HepG2 (cell line): Measurements from ENCODE around the gene LRP1B. TPM values are rescaled to one million over a fixed set of nuclear protein-coding genes. Genes with fewer than 3 reads are reported as not detected.

ENCODE experiments used
- ATAC-seq: fragments of 200-7000 bp; cut with Tn5 transposase; 3 replicates; pipeline ENCODE4 v1.9.1; 2020; ENCODE audit warnings: mild to moderate bottlenecking, moderate library complexity
- BruUV-seq: library from RNA; stranded (reverse); fragments of 400-500 nt; replicated peaks from 2 replicates; lab custom pipeline; 2021; lab: Mats Ljungman, UMichigan
- CTCF ChIA-PET: fragments of 300-600 bp; formaldehyde crosslinking; extraction: SDS; loops from one replicate; lab custom pipeline; 2021; ENCODE audit warnings: low total read pairs, inconsistent platforms, low intra/inter-chr PET ratio; lab: Yijun Ruan, JAX
- POLR2A ChIA-PET: fragments of 350-600 bp; sonication (Branson Sonifier 250); formaldehyde crosslinking; loops from one replicate; lab custom pipeline; 2020; ENCODE audit warnings: antibody characterized with exemption, inconsistent platforms; lab: Yijun Ruan, JAX
- DNase-seq: peaks from one replicate; pipeline ENCODE4 v3.0.0-alpha.2; 2015; ENCODE audit warnings: low spot score
- FAIRE-seq: peaks from 3 replicates; lab custom pipeline; 2011; peaks lifted over from hg19 to GRCh38; lab: Jason Lieb, UNC
- H2AFZ ChIP-seq: one replicate; pipeline ENCODE4 v1.6.1; 2011; ENCODE audit warnings: low read length, inconsistent platforms
- H3K27ac ChIP-seq: fragments of 300-600 bp; 3 replicates; pipeline ENCODE4 v1.8.0; 2011; ENCODE audit warnings: mixed run types, mild to moderate bottlenecking, mixed read lengths, low read length, inconsistent platforms; ENCODE audit not compliant: insufficient read depth; ENCODE audit errors: extremely low read length
- H3K27me3 ChIP-seq, 2 experiments: fragments of 200-600 bp in 1 of 2; 2 replicates in 1 of 2; 3 replicates in 1 of 2; pipeline versions ENCODE4 v1.6.0 to v1.8.0; 2011; ENCODE audit warnings: low read length in 2 of 2, mild to moderate bottlenecking in 2 of 2, moderate library complexity in 2 of 2, inconsistent platforms in 1 of 2; ENCODE audit not compliant: insufficient read depth in 2 of 2, control insufficient read depth in 1 of 2
- H3K36me3 ChIP-seq, 2 experiments: fragments of 200-600 bp in 1 of 2; replicated peaks in 1 of 2; 2 replicates in 1 of 2; 3 replicates in 1 of 2; pipeline versions ENCODE4 v1.5.1 to v1.8.0; 2011; ENCODE audit warnings: low read length in 2 of 2, inconsistent platforms in 1 of 2; ENCODE audit not compliant: insufficient read depth in 2 of 2, control insufficient read depth in 1 of 2
- H3K4me1 ChIP-seq: 2 replicates; pipeline ENCODE4 v1.5.1; 2012; ENCODE audit warnings: low read length, inconsistent platforms; ENCODE audit not compliant: insufficient read depth
- H3K4me2 ChIP-seq: 2 replicates; pipeline ENCODE4 v1.6.0; 2011; ENCODE audit warnings: low read depth, low read length, inconsistent platforms
- H3K4me3 ChIP-seq, 3 experiments: fragments of 200-600 bp in 1 of 3; sonication (generic), shearing (Covaris generic) in 1 of 3; replicated peaks in 1 of 3; 2 replicates each; pipeline ENCODE4 v1.5.1; 2011 to 2016; ENCODE audit warnings: low read length in 3 of 3, inconsistent platforms in 2 of 3, low read depth in 2 of 3, mild to moderate bottlenecking in 2 of 3, control low read depth in 1 of 3, mixed read lengths in 1 of 3; ENCODE audit not compliant: insufficient read depth in 1 of 3
- H3K79me2 ChIP-seq: one replicate; pipeline ENCODE4 v1.6.1; 2011; ENCODE audit warnings: low read length, inconsistent platforms; ENCODE audit not compliant: insufficient read depth
- H3K9ac ChIP-seq: 2 replicates; pipeline ENCODE4 v1.6.0; 2011; ENCODE audit warnings: mild to moderate bottlenecking, low read depth, low read length, inconsistent platforms; ENCODE audit not compliant: insufficient read depth
- H3K9me3 ChIP-seq: 2 replicates; pipeline ENCODE4 v1.5.1; 2012; ENCODE audit warnings: mild to moderate bottlenecking, low read length
- H4K20me1 ChIP-seq: 2 replicates; pipeline ENCODE4 v1.6.0; 2011; ENCODE audit warnings: inconsistent platforms, mild to moderate bottlenecking, low read length, moderate library complexity; ENCODE audit not compliant: insufficient read depth
- CAMTA2 ChIP-seq: sonication (generic); formaldehyde crosslinking; IDR thresholded peaks from 2 replicates; pipeline ENCODE4 v1.4.0; 2020; ENCODE audit warnings: mild to moderate bottlenecking, missing genetic modification reagents, borderline replicate concordance
- IKZF5 ChIP-seq: IDR thresholded peaks from 2 replicates; pipeline ENCODE4 v1.6.1; 2018; ENCODE audit warnings: missing genetic modification reagents, mild to moderate bottlenecking, missing compliant biosample characterization
- ZBTB4 ChIP-seq: sonication (generic); formaldehyde crosslinking; IDR thresholded peaks from 2 replicates; pipeline ENCODE4 v1.4.0; 2020; ENCODE audit warnings: missing genetic modification reagents, mild to moderate bottlenecking, borderline replicate concordance
- ZBTB42 ChIP-seq: sonication (generic); formaldehyde crosslinking; IDR thresholded peaks from 2 replicates; pipeline ENCODE4 v1.5.0; 2020; ENCODE audit warnings: mild to moderate bottlenecking, missing genetic modification reagents
- ZNF326 ChIP-seq: sonication (generic); formaldehyde crosslinking; IDR thresholded peaks from 2 replicates; pipeline ENCODE4 v1.4.0; 2020; ENCODE audit warnings: missing genetic modification reagents, borderline replicate concordance
- WGBS: methylation state at CpG from one replicate; pipeline ENCODE4 v1.1.6; 2017; ENCODE audit warnings: low lambda C conversion rate; 5-methylcytosine and 5-hydroxymethylcytosine counted together
- in situ Hi-C: cut with HindIII; loops from 2 replicates; pipeline ENCODE4 v1.10.0; 2017; ENCODE audit warnings: low pct_unique_long_range_greater_than_20kb; ENCODE audit not compliant: extremely low pct_ligation_motif_present
- intact Hi-C: fragments of 100-400 bp; cut with micrococcal nuclease; formaldehyde crosslinking; loops from one replicate; pipeline ENCODE4 v1.10.0; 2022; ENCODE audit not compliant: unreplicated experiment
- polyA plus RNA-seq, 8 experiments: library from polyadenylated mRNA; depleted of rRNA in 3 of 8; stranded (reverse) in 7 of 8; unstranded in 1 of 8; fragments of >200 nt; fragmentation: Illumina TruSeq in 4 of 8; extraction: Trizol in 4 of 8; gene quantifications; 2 replicates each; pipeline versions ENCODE4 v1.2.1 to v1.2.3, GENCODE V29; 2011 to 2016; ENCODE audit warnings: low read depth in 4 of 8, missing spikeins in 1 of 8, mixed read lengths in 1 of 8; ENCODE audit not compliant: insufficient read depth in 1 of 8
- total RNA-seq, 5 experiments: library from RNA; depleted of rRNA; stranded (reverse); fragments of >200 nt; fragmentation: Illumina TruSeq; extraction: Trizol; gene quantifications; 2 replicates each; pipeline ENCODE4 v1.2.3, GENCODE V29; 2016; ENCODE audit warnings: low read depth in 1 of 5

LRP1B gene
- total and polyA plus RNA-seq, 2 of the 13 experiments (the other 11 are each of a cell fraction or from before 2014, with no cell fraction given): 0.04 TPM; not detected in 1

GRCh38 chr2:140604788-140605187 is 1526.0 kb downstream of the LRP1B start:
- no peaks in the 10 kb centered on the region for H4K20me1 ChIP-seq
- ATAC-seq (no peak), DNase-seq (no peak), FAIRE-seq (no peak)
- intact Hi-C loops: no loop called here
- in situ Hi-C loops: no loop called here
- no peak overlapping the region for H3K4me2 ChIP-seq
- H2AFZ ChIP-seq: no peak overlapping the region
- ChIA-PET CTCF (no interaction called here), POLR2A (no interaction called here)
- H3K4me3 ChIP-seq: no peak overlapping the region
- H3K4me1 ChIP-seq: no peaks in the 10 kb centered on the region
- TF ChIP-seq CAMTA2 (CRISPR knock-in tag) (no peak), IKZF5 (CRISPR knock-in tag) (no peak), ZNF326 (CRISPR knock-in tag) (no peak), ZBTB42 (no peak), ZBTB4 (CRISPR knock-in tag) (no peak)
- H3K79me2 ChIP-seq: no peaks in the 10 kb centered on the region
- no peaks in the 10 kb centered on the region for H3K27me3 ChIP-seq
- H3K36me3 ChIP-seq: no peaks in the 10 kb centered on the region
- no peaks in the 10 kb centered on the region for H3K9me3 ChIP-seq
- no peak overlapping the region for H3K27ac ChIP-seq
- 2% methylated on average over 3 of the region's 3 CpGs for WGBS
- H3K9ac ChIP-seq: no peak overlapping the region
- BruUV-seq: no TSS peak
